Measurements from ENCODE around the gene DPP8.
"Not testable (repeated sequence)": the region's sequence is repeated elsewhere in the genome, so short reads cannot be mapped to it uniquely, and the experiment has no call there.

The DPP8 gene

DNA sequence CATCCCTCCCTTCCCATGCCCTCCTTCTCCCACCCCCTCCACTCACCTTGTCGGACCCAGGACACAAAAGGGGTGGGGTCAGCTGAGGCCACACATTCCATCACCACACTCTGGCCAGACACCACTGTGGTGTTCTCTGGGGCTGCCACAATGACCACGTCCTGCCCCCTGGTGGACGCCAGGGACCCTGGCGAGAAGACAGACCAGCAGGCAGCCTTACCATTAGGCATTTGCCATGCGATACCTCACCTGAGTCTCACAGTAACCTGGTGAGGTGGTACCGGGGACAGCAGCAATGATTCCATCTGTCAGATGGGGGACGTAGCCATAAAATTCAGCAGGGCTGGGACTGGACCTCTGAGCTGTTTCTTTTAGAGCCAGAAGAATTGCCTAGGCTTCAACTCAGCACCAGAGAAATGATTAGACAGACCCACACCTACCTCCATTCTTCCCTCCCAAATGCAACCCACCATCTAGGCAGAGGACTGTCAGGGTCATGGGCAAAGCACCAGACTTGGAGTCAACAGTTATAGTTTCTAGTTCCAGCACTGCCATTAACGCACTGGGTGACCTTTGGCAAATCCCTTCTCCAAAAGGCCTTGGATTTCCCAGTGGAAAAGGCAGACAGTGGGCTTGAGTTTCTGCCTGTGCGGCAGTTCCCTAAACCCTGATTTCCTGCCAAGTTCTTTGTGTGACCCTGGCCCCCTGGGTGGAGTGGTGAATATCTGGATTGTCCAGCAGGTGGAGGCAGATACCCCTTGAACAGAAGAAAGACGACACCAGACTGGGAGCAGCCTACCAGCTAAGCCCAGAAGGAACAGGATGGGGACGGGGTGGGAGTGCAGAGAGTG lies 116.5 kb downstream of the DPP8 start:
- Histone ChIP-seq H3K4me3 (IDR thresholded peaks at IDR 0.05; ENCODE audit: insufficient read depth, low read depth, low read length) (no peak overlapping the region), H3K27me3 (ENCODE audit: insufficient read depth, low read depth) (no peaks in the 10 kb centered on the region), H3K27ac (no peak overlapping the region), H4K20me1 (ENCODE audit: insufficient read depth) (no peaks in the 10 kb centered on the region), H3K4me2 (peak overlapping the region; percentile 6; the same call in 1 of the 2 replicates), H3K4me1 (ENCODE audit: low read depth, poor library complexity, severe bottlenecking) (peaks cover 9% of the 10 kb centered on the region), H3K36me3 (ENCODE audit: insufficient read depth) (no peaks in the 10 kb centered on the region), H3K9ac (no peak overlapping the region), H2AFZ (ENCODE audit: low read depth) (peak overlapping the region; percentile 23; the same call in 1 of the 2 replicates), H3K79me2 (ENCODE audit: insufficient read depth, low read depth) (no peaks in the 10 kb centered on the region)
- TF ChIP-seq, protein P1, sequence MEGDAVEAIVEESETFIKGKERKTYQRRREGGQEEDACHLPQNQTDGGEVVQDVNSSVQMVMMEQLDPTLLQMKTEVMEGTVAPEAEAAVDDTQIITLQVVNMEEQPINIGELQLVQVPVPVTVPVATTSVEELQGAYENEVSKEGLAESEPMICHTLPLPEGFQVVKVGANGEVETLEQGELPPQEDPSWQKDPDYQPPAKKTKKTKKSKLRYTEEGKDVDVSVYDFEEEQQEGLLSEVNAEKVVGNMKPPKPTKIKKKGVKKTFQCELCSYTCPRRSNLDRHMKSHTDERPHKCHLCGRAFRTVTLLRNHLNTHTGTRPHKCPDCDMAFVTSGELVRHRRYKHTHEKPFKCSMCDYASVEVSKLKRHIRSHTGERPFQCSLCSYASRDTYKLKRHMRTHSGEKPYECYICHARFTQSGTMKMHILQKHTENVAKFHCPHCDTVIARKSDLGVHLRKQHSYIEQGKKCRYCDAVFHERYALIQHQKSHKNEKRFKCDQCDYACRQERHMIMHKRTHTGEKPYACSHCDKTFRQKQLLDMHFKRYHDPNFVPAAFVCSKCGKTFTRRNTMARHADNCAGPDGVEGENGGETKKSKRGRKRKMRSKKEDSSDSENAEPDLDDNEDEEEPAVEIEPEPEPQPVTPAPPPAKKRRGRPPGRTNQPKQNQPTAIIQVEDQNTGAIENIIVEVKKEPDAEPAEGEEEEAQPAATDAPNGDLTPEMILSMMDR (conservative IDR thresholded peaks at IDR 0.05; ENCODE audit: low read depth, low read length), result peak; percentile 85

GRCh38 chr15:65399997-65400396 lies 117.5 kb downstream of the DPP8 start:
- Histone ChIP-seq H4K20me1 (ENCODE audit: insufficient read depth) (no peaks in the 10 kb centered on the region), H3K4me2 (no peak overlapping the region), H3K36me3 (ENCODE audit: insufficient read depth) (no peaks in the 10 kb centered on the region), H2AFZ (ENCODE audit: low read depth) (no peak overlapping the region), H3K9ac (no peak overlapping the region), H3K4me3 (IDR thresholded peaks at IDR 0.05; ENCODE audit: insufficient read depth, low read depth, low read length) (no peak overlapping the region), H3K79me2 (ENCODE audit: insufficient read depth, low read depth) (no peaks in the 10 kb centered on the region), H3K4me1 (ENCODE audit: low read depth, poor library complexity, severe bottlenecking) (peaks cover 9% of the 10 kb centered on the region), H3K27me3 (ENCODE audit: insufficient read depth, low read depth) (no peaks in the 10 kb centered on the region), H3K27ac (no peak overlapping the region)
- TF ChIP-seq, protein P1 (conservative IDR thresholded peaks at IDR 0.05; ENCODE audit: low read depth, low read length), result no peak

DNA sequence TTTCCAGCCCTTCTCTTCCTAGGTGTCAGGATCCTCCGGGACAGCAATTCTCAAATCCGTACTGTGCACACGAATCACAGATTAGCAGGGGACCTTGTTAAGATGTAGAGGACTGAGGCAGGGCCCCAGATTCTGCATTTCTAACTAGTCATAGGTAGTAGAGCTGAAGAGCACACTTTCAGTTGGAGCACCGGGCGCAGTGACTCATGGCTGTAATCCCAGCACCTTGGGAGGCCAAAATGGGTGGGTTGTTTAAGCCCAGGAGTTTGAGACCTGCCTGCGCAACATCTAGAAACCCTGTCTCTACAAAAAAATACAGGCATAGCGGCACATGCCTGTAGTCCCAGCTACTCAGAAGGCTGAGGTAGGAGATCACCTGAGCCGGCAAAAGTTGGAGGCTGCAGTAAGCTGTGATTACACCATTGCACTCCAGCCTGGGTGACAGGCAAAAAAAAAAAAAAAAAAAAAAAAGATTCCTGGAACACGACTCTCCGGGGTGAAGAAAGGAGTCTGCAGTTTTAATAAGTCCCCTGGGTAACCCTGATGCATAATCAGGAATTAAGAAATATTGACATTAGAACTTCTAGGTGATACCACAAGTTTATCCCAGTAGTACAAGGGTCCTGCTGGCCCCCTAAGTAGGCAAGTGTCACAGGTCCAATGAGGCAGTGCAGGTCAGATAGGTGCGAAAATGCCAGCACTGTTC lies 118.3 kb downstream of the DPP8 start:
- Histone ChIP-seq H3K9ac (no peak overlapping the region), H3K36me3 (ENCODE audit: insufficient read depth) (no peaks in the 10 kb centered on the region), H3K27me3 (ENCODE audit: insufficient read depth, low read depth) (no peaks in the 10 kb centered on the region), H3K79me2 (ENCODE audit: insufficient read depth, low read depth) (no peaks in the 10 kb centered on the region), H3K27ac (no peak overlapping the region), H3K4me2 (no peak overlapping the region), H2AFZ (ENCODE audit: low read depth) (no peak overlapping the region), H3K4me3 (IDR thresholded peaks at IDR 0.05; ENCODE audit: insufficient read depth, low read depth, low read length) (no peak overlapping the region), H4K20me1 (ENCODE audit: insufficient read depth) (no peaks in the 10 kb centered on the region), H3K4me1 (ENCODE audit: low read depth, poor library complexity, severe bottlenecking) (peaks cover 9% of the 10 kb centered on the region)
- TF ChIP-seq, protein P1 (conservative IDR thresholded peaks at IDR 0.05; ENCODE audit: low read depth, low read length), result no peak

GRCh38 chr15:65398486-65398885 lies 119.0 kb downstream of the DPP8 start:
- H4K20me1 ChIP-seq (ENCODE audit: insufficient read depth); H3K9ac ChIP-seq; H3K27me3 ChIP-seq (ENCODE audit: insufficient read depth, low read depth); H2AFZ ChIP-seq (ENCODE audit: low read depth); H3K4me2 ChIP-seq; H3K79me2 ChIP-seq (ENCODE audit: insufficient read depth, low read depth); H3K4me3 ChIP-seq (IDR thresholded peaks at IDR 0.05; ENCODE audit: insufficient read depth, low read depth, low read length); H3K27ac ChIP-seq; H3K4me1 ChIP-seq (ENCODE audit: low read depth, poor library complexity, severe bottlenecking); H3K36me3 ChIP-seq (ENCODE audit: insufficient read depth): not testable (repeated sequence)

DNA sequence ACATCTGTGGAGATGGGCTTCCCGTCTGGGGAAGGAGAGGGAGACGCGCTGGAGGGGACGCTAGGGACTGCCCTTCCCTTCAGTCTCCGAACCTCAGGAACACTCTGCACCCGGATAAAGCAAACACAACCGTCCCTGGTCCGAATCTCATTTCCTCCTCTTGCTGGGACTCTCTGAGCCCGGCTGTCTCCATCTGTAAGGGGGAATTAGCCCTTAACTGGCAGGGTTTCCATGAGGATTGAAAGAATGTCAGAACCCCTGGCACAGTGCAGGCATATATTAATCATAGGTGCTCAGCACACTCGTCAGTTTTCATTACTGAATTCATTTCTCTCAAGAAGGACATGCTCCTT lies 120.5 kb downstream of the DPP8 start:
- TF ChIP-seq, protein P1 (conservative IDR thresholded peaks at IDR 0.05; ENCODE audit: low read depth, low read length), result no peak
- Histone ChIP-seq H3K36me3 (ENCODE audit: insufficient read depth) (no peaks in the 10 kb centered on the region), H3K27ac (no peak overlapping the region), H3K79me2 (ENCODE audit: insufficient read depth, low read depth) (no peaks in the 10 kb centered on the region), H3K27me3 (ENCODE audit: insufficient read depth, low read depth) (peaks cover 4% of the 10 kb centered on the region; the same call in 1 of the 2 replicates), H3K4me2 (no peak overlapping the region), H3K4me3 (IDR thresholded peaks at IDR 0.05; ENCODE audit: insufficient read depth, low read depth, low read length) (no peak overlapping the region), H4K20me1 (ENCODE audit: insufficient read depth) (no peaks in the 10 kb centered on the region), H2AFZ (ENCODE audit: low read depth) (no peak overlapping the region), H3K9ac (no peak overlapping the region), H3K4me1 (ENCODE audit: low read depth, poor library complexity, severe bottlenecking) (peaks cover 9% of the 10 kb centered on the region)

Measured in KMS-11 (cell line).